ENCODE results near the gene ZNF12.

- TF ChIP-seq, protein P1, sequence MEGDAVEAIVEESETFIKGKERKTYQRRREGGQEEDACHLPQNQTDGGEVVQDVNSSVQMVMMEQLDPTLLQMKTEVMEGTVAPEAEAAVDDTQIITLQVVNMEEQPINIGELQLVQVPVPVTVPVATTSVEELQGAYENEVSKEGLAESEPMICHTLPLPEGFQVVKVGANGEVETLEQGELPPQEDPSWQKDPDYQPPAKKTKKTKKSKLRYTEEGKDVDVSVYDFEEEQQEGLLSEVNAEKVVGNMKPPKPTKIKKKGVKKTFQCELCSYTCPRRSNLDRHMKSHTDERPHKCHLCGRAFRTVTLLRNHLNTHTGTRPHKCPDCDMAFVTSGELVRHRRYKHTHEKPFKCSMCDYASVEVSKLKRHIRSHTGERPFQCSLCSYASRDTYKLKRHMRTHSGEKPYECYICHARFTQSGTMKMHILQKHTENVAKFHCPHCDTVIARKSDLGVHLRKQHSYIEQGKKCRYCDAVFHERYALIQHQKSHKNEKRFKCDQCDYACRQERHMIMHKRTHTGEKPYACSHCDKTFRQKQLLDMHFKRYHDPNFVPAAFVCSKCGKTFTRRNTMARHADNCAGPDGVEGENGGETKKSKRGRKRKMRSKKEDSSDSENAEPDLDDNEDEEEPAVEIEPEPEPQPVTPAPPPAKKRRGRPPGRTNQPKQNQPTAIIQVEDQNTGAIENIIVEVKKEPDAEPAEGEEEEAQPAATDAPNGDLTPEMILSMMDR (IDR thresholded peaks at IDR 0.05; ENCODE audit: low read length): no peak
- no peak for TF ChIP-seq EZH2 (optimal IDR thresholded peaks at IDR 0.05; ENCODE audit: low read depth, low read length)
These were observed 15.1 kb downstream of the ZNF12 start for GRCh38 chr7:6691609-6692106.

All from MM.1S (cell line).